Measurements from ENCODE around the gene TMEM176A.

The TMEM176A gene

DNA sequence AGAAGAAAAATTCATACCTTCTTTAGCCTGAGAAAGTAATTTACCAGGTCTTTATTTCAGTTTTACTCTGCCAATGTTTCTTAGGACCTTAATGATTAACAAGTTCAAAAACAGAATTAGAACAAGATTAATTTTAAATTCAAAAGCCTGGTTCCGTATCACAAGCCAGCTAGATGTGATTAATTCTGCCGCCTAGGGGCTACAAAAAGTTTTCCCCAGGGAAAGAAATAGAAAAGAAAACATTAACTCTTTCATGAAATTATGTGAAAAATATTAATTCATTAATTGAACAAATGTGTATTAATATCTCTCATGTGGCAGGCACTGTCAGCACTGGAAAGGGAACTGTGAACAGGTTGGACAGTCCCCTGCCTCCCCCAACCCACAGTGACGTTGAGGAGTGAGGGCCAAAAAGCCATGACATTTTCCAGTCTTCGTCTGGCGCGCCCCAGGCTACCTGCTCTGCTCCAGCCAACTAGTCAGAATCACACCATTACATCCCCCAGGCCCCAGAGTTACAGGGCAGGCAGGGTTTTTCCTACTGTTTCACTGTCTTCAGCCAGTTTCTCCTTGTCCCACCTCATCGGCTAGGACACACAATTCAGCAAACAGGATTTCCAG lies 20.1 kb downstream of the TMEM176A start:
- no peak for DNase-seq

DNA sequence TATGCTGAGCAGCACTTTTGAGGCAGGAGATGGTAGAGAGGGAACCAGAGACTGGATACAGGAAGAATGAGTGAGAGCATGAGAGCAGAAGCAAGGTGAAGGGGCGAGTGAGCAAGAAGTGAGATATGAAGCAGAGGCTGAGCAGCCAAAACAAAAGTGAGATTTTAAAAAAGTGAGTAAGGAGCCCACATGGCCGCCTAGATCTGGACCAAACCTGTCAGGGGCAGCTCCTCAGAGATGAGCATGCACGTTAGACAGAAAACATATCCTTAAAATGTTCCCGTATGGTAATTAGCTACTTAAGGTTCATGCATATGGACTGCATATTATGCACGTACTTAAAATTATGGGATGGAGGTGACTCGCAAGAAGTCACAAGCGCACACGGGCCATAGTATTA lies 22.5 kb downstream of the TMEM176A start:
- no peak for DNase-seq

DNA sequence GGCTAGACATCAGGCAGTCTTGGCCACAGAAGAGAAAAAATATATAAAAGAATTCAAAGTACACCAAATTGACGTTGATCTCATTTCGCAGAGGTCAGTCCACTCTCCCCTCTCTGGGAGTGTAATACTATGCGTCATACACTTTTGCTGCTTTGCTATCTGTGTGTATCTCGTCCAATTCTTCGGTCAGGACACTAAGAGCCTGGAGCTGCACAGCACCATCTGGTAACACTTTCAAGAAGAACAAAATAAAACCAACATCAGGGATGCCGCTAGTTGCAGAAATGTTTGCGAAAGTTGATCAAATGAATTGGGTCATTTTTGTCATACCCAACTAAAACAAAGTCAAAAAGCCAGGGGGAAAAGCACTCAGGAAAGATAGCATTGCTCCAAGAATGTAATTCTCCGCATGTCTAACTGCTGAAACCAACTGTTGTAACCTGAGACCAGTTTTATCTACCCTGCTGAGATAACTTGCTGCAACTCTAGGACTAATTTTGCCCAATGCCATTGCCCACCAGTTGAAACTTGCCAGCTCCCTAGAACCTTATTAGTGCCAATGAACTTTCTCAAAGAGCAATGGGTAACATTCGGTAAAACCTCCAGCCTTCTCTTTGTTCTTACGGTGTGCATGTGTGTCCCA lies 23.0 kb downstream of the TMEM176A start:
- DNase-seq: no peak

DNA sequence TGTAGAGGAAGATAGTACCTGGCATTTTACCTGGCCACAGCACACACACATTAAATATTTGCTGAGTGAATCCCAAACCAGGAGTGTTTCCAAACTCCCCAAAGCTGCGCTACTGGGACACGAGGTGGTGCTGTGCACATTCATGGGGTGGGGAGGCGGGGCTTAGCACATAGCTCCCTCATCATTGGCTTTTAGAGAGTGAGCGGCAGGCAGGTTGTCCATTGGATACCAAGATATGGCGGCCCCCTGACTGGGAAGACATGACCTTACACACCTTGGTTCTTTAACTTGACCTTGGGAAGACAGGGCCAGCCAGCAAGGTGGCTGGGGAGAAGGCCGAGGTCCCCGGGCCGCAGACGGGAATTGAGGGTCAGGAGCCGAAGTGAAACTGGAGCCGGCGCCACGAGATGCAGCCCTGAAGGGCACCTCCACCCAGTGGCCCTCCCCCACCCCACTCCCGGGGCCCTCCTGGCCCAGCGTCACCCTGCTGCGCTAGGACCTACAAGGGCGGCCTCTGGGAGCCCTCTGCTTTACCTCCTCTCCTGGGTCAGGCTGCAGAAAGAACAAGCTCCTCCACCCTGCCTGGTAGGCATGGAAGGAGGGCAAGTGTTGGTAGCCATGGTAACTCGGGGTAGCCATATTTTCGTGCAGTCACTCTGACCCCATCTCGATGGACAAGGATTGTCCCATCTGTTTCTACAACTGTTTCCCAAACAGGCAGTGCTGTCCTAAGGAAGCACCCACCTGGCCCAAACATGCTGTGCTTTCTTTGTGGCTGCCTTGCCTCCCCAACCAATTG lies 24.0 kb downstream of the TMEM176A start:
- DNase-seq: no peak

DNA sequence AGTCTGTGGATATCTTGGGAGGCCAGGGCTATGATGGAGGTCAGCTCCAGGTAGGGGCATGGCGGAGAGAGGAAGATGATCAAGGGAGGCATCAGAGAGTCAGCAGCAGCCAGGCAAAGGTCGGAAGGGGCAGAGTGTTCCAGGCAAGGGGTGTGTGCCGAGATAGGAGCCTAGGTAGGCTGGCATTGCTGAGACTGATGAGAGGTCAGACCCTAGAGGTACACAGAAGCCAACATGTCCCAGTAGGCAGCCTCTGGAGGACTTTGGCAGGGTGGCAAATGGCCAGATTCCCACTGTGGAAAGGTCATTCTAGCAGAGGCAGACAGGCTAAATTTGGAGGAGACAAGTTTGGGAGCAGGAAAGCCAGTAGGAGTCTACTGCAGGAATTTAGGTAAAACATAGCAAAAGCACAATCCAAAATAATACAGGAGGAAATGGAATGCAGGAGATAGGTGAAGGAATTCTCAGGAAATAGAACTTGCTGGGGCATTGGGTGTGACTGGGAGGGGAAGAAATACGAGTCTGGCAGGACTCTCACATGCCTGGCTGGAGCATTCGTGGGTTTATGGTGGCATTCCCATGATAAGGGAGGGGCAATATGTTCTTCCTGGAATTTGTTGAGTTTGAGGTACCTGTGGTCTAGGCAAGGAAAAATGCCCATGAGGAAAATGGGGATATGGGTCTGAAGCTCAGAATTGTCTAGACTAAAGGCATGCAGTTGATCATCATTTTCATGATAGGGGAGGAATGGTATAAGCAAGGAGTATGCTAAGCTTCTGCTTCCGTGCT lies 25.7 kb downstream of the TMEM176A start:
- DNase-seq: no peak

GRCh38 chr7:150828384-150828783 lies 27.8 kb downstream of the TMEM176A start:
- DNase-seq: no peak

GRCh38 chr7:150829426-150829825 lies 28.9 kb downstream of the TMEM176A start:
- no peak for DNase-seq

DNA sequence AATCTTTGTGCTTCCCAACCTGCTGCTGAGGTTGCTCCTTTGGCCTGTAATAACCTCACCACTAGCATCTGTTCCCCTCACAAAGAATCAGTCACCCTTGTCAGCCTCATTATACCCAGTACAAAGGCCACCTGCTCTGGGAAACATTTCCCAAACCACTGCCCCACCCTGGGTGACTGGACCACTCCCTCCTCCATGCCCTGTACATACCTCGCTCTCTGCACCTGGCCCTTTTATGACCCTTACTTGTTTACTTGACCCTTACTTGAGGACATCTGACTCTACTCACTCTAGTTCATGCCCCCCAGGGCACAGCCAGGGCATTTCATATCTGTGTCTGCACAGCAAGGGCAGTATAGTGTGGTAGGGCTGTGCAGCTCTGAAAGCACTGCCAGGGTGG lies 30.4 kb downstream of the TMEM176A start:
- DNase-seq: no peak

DNA sequence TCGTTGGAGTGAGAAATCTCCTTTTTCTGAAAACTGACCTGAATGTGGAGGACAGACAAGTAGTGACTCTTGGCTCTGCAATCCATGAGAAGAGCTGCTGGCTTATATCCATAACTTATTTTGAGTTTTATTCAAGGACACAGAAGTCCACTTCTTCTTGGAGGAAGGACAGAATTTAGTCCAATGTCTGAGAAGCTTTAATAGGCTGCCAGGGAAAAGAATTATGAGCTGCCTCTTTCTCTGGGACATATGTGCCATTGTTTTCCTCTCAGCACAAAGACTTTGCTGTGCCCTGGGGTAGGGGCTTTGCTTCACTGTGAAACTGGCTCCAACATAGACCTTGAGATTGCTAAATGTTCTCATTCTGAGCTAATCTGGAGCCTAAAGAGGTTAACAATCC lies 31.3 kb downstream of the TMEM176A start:
- DNase-seq: no peak

DNA sequence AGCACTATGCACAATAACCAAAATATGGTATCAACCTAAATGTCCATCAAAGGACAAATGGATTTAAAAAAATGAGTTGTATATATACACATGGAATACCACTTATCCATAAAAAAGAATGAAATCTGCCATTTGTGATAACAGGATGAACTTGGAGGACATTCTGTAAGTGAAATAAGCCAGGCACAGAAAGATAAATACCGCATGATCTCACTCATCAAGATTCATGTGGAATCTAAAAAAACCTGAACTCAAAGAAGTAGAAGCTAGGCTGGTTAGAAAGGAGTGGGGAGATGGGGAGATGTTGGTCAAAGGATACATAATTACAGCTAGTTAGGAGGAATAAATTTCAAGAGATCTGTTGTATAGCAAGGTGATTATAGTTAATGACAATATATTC lies 34.5 kb downstream of the TMEM176A start:
- DNase-seq: no peak

- no peak for DNase-seq
These were observed 35.2 kb downstream of the TMEM176A start for GRCh38 chr7:150835702-150836280.

GRCh38 chr7:150838965-150839650 lies 38.5 kb downstream of the TMEM176A start:
- DNase-seq: no peak

DNA sequence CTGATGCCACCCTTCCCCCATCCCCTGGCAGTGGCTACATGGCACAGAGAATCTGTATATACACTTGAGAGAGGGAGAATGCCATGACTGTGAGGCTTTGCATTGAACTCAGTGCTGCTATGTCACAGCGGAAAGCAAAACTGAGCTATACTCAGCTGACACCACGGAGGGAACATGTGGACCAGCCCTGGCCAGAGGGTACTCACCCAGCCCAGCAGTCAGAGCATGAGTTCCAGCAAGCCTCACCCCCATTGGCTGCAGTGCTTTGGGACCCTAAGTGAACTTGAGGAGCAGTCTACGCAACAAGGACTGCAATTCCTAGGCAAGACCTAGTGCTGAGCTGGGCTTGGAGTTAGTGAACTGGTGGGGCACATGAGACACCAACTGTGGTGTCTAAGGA lies 41.4 kb downstream of the TMEM176A start:
- DNase-seq: no peak

- no peak for DNase-seq
These were observed 42.1 kb downstream of the TMEM176A start for GRCh38 chr7:150842716-150843115.

GRCh38 chr7:150845421-150845861 lies 44.9 kb downstream of the TMEM176A start:
- DNase-seq: no peak

- DNase-seq: no peak
These were observed 45.9 kb downstream of the TMEM176A start for GRCh38 chr7:150846291-150847115.

DNA sequence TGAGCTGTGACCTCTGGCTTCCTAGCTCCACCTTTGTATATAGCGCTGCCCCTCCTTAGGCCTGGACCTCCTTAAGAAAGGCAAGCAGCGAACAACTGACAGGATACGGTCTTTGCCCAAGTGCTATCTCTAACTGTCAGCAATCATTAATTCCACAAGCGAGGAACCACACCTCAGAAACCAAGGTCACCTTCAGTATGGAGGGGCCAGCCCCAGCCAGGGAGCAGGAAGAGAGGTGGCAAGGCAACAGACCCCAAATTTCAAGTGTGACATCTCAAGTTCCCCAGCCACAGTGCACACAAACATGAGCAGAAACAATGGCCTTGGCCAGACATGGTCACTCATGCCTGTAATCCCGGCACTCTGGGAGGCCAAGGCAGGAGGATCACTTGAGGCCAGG lies 47.0 kb downstream of the TMEM176A start:
- no peak for DNase-seq

- DNase-seq: no peak
These were observed 47.5 kb downstream of the TMEM176A start for GRCh38 chr7:150848111-150848510.

GRCh38 chr7:150848561-150849115 lies 48.1 kb downstream of the TMEM176A start:
- no peak for DNase-seq

GRCh38 chr7:150849204-150849775 lies 48.7 kb downstream of the TMEM176A start:
- DNase-seq: no peak

- DNase-seq: no peak
These were observed 49.7 kb downstream of the TMEM176A start for GRCh38 chr7:150850273-150850672.

Data from kidney glomerular epithelial cell (primary cell).